Activated T-cell treated with anti-CD3 and anti-CD28 coated beads, Interleukin-2, amount 50 U/mL, for 4 hours (primary cell): ENCODE measurements around the gene REC114. TPM values are rescaled to one million over a fixed set of nuclear protein-coding genes. Genes with fewer than 3 reads are reported as not detected.
"Not testable (repeated sequence)": the region's sequence is repeated elsewhere in the genome, so short reads cannot be mapped to it uniquely, and the experiment has no call there.

Experiments used
- ATAC-seq, 2 donors: fragments of 200-7000 bp; cut with Tn5 transposase; one replicate each; pipeline ENCODE4 v1.10.0; 2021
- DNase-seq: peaks from one replicate; pipeline ENCODE4 v3.0.0-alpha.2; 2020
- H3K27me3 Mint-ChIP-seq: one replicate; pipeline ENCODE4 v1.8.0; 2021; ENCODE audit warnings: low read depth, mixed read lengths
- H3K36me3 Mint-ChIP-seq: one replicate; pipeline ENCODE4 v1.8.0; 2022; ENCODE audit warnings: mixed read lengths; ENCODE audit not compliant: insufficient read depth
- H3K4me1 Mint-ChIP-seq: one replicate; pipeline ENCODE4 v1.8.0; 2021; ENCODE audit warnings: low read depth, mixed read lengths
- H3K4me3 Mint-ChIP-seq: one replicate; pipeline ENCODE4 v1.8.0; 2021; ENCODE audit warnings: mild to moderate bottlenecking, moderate library complexity, mixed read lengths
- H3K9me3 Mint-ChIP-seq: one replicate; pipeline ENCODE4 v1.8.0; 2021; ENCODE audit warnings: mixed read lengths
- total RNA-seq, 3 donors: library from RNA; stranded (reverse); gene quantifications; one replicate each; pipeline ENCODE4 v1.2.1, GENCODE V29; 2021

Gene REC114
- total RNA-seq, 3 donors from 2014 or later, result not detected

DNA sequence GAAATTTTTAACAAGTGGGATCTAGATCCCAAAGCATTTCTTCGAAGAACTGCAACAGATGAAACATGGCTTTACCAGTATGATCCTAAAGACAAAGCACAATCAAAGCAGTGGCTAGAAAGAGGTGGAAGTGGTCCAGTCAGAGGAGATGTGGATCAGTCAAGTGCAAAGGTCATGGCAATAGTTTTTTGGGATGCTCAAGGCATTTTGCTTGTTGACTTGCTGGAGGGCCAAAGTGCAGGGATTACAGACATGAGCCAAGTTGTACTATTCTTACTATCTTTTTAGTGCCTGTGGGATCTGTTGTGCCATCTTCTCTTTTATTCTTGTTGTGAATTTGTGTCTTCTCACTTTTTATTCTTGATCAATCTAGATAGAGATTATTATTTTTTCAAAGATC, 82.0 kb downstream of the REC114 start:
- DNase-seq, result no peak
- Mint-ChIP-seq H3K9me3 (no peaks in the 10 kb centered on the region), H3K4me3 (no peak overlapping the region), H3K4me1 (peaks cover 1% of the 10 kb centered on the region), H3K27me3 (no peaks in the 10 kb centered on the region), H3K36me3 (peaks cover 2% of the 10 kb centered on the region)
- ATAC-seq, result no peak

DNA sequence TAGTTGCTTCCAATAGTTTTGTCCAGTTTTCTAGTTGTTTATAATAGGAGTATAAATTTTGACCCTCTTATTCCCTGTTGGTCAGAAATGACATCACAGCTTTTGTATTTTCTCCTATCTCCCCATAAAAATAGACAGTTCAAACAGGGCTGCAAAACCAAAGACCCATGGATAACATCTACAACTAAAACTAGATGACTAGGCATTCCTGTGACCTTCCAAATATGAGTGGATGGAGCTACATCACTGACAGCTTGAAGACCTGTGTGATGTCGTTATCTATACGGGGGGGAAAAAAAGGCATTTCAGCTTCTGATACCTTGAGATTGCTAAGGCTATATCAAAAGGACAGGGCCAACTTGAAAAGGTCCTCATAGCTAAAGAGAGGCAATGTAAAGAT, 84.6 kb downstream of the REC114 start:
- Mint-ChIP-seq H3K4me3 (no peak overlapping the region), H3K36me3 (peaks cover 2% of the 10 kb centered on the region), H3K9me3 (no peaks in the 10 kb centered on the region), H3K27me3 (no peaks in the 10 kb centered on the region), H3K4me1 (no peaks in the 10 kb centered on the region)
- DNase-seq, result no peak
- no peak for ATAC-seq

DNA sequence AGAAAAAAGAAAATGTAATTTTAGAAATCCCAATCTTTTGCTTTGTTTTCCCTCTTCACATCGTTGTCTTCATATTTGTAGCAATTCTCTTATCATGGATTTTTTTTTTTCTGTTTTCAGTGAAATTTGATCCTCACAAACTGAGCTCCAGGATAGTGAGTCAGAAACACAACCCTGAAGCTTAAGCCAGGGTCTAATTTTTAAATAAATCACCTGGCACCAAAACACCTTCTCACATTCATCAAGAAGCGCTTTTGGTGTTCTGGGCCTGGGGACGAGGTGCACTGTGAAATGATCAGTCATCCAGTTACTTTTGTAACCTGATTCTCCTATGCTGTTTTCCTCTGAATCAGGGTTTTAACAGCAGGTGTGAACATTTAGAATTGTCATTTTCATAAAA, 87.7 kb downstream of the REC114 start:
- ATAC-seq (no peak), DNase-seq (no peak)
- H3K27me3 Mint-ChIP-seq, result no peaks in the 10 kb centered on the region
- H3K9me3 Mint-ChIP-seq, result no peaks in the 10 kb centered on the region
- no peaks in the 10 kb centered on the region for H3K4me1 Mint-ChIP-seq
- no peak overlapping the region for H3K4me3 Mint-ChIP-seq
- peaks cover 2% of the 10 kb centered on the region for H3K36me3 Mint-ChIP-seq

DNA sequence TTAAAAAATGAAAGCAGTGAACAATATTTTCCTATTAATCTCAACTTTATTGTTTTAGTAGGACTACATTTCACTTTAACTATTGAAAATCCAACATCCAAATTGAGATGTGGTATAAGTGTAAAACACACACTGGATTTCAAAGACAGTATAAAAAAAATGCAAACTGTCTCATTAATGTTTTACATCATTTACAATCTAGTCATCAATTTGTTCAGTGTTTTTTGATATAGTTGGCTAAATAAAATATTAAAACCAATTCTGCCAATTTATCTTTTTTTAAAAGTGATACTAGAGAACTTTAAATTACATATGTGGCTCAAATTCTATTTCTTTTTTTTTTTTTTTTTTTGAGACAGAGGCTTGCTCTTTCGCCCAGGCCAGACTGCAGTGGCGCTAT, 95.2 kb downstream of the REC114 start:
- no peaks in the 10 kb centered on the region for H3K36me3 Mint-ChIP-seq
- no peak overlapping the region for H3K4me3 Mint-ChIP-seq
- ATAC-seq, result no peak
- DNase-seq, result no peak
- H3K27me3 Mint-ChIP-seq, result no peaks in the 10 kb centered on the region
- H3K9me3 Mint-ChIP-seq, result no peaks in the 10 kb centered on the region
- H3K4me1 Mint-ChIP-seq, result no peaks in the 10 kb centered on the region

DNA sequence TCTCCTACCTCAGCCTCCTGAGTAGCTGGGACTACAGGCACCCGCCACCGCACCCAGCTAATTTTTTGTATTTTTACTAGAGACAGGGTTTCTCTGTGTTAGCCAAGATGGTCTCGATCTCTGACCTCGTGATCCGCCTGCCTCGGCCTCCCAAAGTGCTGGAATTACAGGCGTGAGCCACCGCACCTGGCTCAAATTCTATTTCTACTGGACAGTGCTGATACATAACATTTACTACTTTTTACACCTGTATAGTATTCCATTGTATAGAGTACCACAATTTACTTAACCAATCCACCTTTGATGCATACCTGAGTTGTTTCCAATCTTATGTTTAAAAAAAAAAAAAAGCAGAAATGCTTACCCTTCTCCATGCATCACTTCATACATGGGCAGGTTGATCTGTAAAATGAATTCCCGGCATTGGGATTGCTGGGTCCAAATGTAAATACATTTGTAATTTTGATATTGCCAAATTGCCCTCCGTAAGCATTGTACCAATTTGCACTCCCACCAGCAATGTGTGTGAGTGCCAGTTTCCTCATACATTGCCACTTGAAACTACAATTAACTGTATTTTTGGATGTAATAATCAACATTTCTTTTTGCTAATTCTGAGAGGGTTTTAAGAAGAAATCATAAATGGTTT, 95.7 kb downstream of the REC114 start:
- Mint-ChIP-seq H3K9me3 (no peaks in the 10 kb centered on the region), H3K27me3 (no peaks in the 10 kb centered on the region), H3K4me1 (no peaks in the 10 kb centered on the region), H3K36me3 (no peaks in the 10 kb centered on the region), H3K4me3 (no peak overlapping the region)
- DNase-seq (no peak), ATAC-seq (no peak)

DNA sequence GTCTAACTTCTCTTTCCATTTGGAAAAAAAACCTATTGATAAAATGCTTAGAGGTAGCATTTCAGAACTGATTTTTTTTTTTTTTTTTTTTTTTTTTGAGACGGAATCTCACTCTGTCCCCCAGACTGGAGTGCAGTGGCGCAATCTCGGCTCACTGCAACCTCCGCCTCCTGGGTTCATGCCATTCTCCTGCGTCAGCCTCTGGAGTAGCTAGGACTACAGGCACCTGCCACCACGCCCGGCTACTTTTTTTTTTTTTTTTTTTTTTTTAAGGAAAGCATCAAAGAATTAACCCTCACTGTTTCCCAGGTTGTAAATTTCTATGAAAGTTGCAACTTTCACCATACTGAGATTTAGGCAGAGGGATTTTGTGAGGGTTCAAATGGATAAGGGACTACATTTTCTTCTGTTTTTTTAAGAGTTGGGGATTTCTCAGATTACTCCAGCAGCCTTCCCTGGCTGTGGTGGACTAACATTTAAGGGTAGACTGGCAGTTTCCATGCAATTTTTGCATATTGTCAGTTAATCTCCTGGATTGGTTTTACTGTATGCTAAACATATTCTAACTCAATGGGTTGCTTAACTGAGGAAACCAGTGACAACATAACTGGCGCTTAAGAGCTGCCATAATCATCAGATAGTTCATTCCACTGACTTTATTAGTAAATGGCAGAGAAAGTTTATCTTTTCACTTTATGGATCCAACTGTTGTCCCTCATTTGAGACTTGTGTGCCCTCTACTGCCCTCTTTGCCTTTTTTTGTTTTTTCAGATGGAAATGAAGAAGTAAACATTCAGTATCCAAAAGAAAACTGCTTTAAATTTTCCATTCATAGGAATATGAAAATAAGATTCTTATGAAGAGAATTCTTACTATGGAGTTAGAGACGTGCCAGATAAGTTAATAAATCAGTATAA, 96.5 kb downstream of the REC114 start:
- Mint-ChIP-seq H3K36me3 (no peaks in the 10 kb centered on the region), H3K4me3 (no peak overlapping the region), H3K4me1 (no peaks in the 10 kb centered on the region), H3K9me3 (no peaks in the 10 kb centered on the region), H3K27me3 (no peaks in the 10 kb centered on the region)
- ATAC-seq (no peak), DNase-seq (no peak)

DNA sequence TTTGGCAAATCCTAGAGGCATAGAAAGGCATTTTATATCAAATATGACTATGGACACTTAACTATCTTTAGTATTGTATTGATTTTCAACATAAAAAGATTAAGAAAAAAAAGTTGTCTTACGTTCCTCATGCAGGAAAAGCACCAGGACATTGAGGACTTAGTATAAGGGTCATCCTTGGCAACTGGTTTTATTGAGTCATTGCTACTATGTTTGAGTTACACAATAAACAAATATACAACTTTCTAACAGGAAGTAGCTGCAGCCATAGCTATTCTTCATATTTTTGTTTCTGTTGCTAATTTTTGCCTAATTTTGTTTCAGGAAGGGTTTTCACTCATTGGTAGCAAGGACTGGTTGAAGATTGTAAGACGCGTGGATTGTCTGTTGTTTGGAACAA, 97.2 kb downstream of the REC114 start:
- Mint-ChIP-seq H3K4me3 (no peak overlapping the region), H3K4me1 (no peaks in the 10 kb centered on the region)

DNA sequence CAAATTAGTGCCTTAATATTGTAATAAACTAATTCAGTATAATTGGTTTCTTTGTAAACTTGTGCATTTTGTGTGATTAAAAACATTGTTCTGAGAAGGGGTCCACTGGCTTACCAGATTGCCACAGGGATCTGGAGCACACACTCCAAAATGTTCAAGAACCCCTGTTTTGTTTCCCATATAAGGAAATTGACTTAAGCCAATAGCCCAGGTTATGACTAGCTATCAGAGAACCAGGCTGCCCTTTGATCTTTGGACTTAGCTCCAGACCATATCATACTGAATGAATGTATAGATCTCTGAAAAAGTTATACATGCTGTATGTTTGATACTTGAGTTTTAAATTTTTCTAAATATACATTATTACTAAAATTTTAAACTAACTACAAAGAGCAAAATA, 98.5 kb downstream of the REC114 start:
- Mint-ChIP-seq H3K9me3 (no peaks in the 10 kb centered on the region), H3K27me3 (no peaks in the 10 kb centered on the region), H3K4me3 (no peak overlapping the region), H3K36me3 (peaks cover 3% of the 10 kb centered on the region), H3K4me1 (no peaks in the 10 kb centered on the region)
- ATAC-seq (no peak), DNase-seq (no peak)

More for the DNA sequence above, 97.2 kb downstream of the REC114 start:
- ATAC-seq (no peak), DNase-seq (no peak)
- Mint-ChIP-seq H3K27me3 (no peaks in the 10 kb centered on the region), H3K9me3 (no peaks in the 10 kb centered on the region), H3K36me3 (peaks cover 2% of the 10 kb centered on the region)

DNA sequence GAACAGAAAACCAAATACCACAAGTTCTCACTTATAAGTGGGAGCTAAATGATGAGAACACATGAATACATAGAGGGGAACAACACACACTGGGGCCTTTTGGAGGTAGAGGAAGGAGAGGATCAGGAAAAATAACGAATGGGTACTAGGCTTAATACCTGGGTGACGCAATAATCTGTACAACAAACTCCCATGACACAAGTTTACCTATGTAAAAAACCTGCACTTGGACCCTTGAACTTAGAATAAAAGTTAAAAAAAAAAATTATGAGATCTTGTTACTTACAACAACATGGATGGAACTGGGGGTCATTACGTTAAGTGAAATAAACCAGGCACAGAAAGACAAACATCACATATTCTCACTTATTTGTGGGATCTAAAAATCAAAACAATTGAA, 106.0 kb downstream of the REC114 start:
- H3K4me3 Mint-ChIP-seq, H3K36me3 Mint-ChIP-seq, H3K9me3 Mint-ChIP-seq, ATAC-seq, H3K27me3 Mint-ChIP-seq, H3K4me1 Mint-ChIP-seq, DNase-seq: not testable (repeated sequence)

DNA sequence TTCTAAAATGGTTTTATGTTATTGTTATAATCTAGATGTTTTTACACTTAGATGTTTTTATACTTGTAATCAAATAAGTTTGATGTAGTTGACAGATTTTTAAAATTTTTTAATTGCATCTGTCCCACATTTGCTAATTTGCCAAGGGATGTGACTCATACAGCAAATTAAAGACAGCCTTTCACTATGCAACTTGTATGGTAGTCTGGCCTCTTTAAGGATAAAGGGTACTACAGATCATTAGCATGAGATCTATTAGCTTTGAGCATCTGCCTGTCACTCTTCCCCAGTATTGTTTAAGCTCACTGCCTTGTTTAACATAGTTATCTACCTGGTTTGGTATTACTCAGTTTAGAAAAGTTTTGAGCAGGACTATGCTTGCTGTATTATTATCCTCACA, 107.2 kb downstream of the REC114 start:
- Mint-ChIP-seq H3K4me1 (no peaks in the 10 kb centered on the region), H3K36me3 (peaks cover under 1% of the 10 kb centered on the region), H3K4me3 (no peak overlapping the region), H3K27me3 (peaks cover 2% of the 10 kb centered on the region), H3K9me3 (no peaks in the 10 kb centered on the region)
- no peak for DNase-seq
- ATAC-seq, result no peak

DNA sequence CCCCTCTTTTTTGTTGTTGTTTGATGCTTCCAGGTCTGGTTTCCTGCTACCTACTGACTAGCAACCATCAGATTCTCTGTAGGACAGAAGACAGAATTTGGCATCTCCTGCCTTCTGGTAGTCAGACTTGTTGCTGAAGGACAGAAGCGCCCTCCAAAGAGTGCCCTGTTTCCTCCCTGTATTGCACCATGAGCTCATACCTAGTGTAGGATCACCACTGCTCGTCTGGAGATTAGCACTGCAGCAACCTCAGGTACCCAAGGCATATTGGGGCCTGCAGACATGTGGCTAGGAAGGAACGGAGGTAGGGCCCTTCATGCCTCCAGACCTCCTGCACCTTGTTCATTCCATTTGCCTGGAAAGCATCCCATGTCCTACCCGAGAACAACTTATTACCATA, 112.1 kb downstream of the REC114 start:
- no peak for ATAC-seq
- H3K9me3 Mint-ChIP-seq, result no peaks in the 10 kb centered on the region

DNA sequence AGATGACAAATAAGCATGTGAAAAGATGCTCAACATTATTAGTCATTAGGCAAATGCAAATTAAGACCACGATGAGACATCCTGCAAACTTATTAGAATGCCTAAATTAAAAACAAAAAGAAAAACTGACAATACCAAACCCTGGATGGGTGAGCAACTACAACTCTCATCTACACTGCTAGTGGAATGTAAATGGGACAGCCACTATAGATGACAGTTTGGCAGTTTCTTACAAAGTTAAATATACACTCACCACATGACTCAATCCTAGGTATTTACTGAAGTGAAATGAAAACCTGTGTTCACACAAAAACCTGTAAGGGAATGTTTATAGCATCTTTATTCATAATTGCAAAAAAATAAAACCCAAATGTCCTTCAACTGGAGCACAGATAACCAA, 115.6 kb downstream of the REC114 start:
- ATAC-seq (no peak), DNase-seq (no peak)
- no peaks in the 10 kb centered on the region for H3K9me3 Mint-ChIP-seq
- peaks cover 29% of the 10 kb centered on the region for H3K36me3 Mint-ChIP-seq
- no peaks in the 10 kb centered on the region for H3K4me1 Mint-ChIP-seq
- no peak overlapping the region for H3K4me3 Mint-ChIP-seq
- H3K27me3 Mint-ChIP-seq, result no peaks in the 10 kb centered on the region

More for the DNA sequence above, 112.1 kb downstream of the REC114 start:
- Mint-ChIP-seq H3K36me3 (peaks cover 13% of the 10 kb centered on the region), H3K4me3 (no peak overlapping the region), H3K27me3 (no peaks in the 10 kb centered on the region), H3K4me1 (no peaks in the 10 kb centered on the region)
- DNase-seq, result no peak

DNA sequence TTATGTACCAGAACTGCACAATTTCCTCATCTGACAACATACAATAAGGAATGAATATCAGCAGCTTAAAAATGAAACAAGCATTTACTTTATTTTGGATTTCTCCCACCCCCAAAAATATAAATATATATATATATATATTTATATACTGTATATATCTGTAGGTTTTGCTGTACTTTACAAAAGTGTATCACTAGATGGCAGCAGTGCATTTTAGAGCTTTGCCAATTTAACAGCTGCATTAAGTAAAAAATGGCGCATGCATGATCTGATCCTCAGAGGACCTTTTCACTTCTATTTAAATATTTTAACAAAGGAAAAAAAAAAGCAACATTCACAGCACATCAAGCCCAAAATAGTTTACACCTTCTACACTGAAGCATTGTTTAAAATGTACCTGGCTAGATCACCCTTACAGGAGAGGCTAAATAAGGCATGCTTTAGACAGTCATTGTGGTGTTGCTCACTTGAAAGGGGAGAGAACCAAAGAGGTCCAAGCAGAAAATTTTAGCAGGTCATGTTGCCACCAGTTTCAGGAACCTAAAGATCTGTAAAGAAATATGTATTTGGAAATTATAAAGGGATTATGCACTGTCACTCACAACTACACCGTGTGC, 117.6 kb downstream of the REC114 start:
- Mint-ChIP-seq H3K9me3 (no peaks in the 10 kb centered on the region), H3K36me3 (peaks cover 40% of the 10 kb centered on the region), H3K4me3 (no peak overlapping the region), H3K4me1 (peaks cover 2% of the 10 kb centered on the region), H3K27me3 (no peaks in the 10 kb centered on the region)
- peak in 1 of 2 donors; percentile 69 for ATAC-seq
- no peak for DNase-seq

DNA sequence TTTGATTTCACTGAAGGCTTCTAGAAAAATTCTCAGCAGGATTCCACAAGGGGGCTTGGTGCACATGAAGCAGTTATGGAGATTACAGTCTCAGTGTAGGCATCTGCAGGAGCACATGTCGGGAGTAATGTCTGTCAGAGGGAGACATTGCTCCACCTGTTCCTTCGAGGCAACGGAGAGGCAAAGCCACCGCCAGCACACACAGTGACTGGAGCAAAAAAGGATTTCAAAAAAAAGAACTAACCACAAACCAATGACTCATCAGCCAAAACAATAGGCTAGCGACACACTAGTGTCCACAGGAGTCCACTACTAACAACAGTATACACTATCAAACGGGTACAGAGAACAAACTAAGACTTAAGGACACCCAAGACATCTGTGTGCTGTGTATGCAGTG, 121.3 kb downstream of the REC114 start:
- peaks cover 2% of the 10 kb centered on the region for H3K4me1 Mint-ChIP-seq
- no peaks in the 10 kb centered on the region for H3K27me3 Mint-ChIP-seq
- H3K36me3 Mint-ChIP-seq, result peaks cover 47% of the 10 kb centered on the region
- no peak overlapping the region for H3K4me3 Mint-ChIP-seq
- H3K9me3 Mint-ChIP-seq, result no peaks in the 10 kb centered on the region
- no peak for DNase-seq
- no peak for ATAC-seq

DNA sequence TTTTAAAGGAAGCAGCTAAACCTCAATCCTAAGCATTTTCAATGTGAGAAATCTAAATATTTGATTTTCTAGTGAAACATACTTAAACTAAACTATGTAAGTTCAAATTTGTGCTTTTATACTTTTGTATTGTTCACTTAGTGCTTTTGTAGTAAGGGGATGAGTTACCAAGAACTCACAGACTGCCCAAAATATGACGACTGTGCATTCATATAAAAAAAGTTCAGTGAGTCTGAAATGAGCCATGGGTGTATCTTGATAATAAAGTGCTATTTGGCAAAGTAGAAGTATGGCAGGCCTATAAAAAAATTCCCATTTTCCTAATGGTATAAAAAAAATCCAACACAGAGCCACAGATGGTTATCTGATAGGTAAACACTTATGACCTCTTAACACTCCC, 124.1 kb downstream of the REC114 start:
- ATAC-seq, result no peak
- Mint-ChIP-seq H3K36me3 (peaks cover 57% of the 10 kb centered on the region), H3K27me3 (no peaks in the 10 kb centered on the region)

More for the DNA sequence above, 124.1 kb downstream of the REC114 start:
- no peaks in the 10 kb centered on the region for H3K9me3 Mint-ChIP-seq
- no peak overlapping the region for H3K4me3 Mint-ChIP-seq
- DNase-seq, result no peak
- peaks cover 4% of the 10 kb centered on the region for H3K4me1 Mint-ChIP-seq
